ENCODE results near the gene CCDC174.

DNA sequence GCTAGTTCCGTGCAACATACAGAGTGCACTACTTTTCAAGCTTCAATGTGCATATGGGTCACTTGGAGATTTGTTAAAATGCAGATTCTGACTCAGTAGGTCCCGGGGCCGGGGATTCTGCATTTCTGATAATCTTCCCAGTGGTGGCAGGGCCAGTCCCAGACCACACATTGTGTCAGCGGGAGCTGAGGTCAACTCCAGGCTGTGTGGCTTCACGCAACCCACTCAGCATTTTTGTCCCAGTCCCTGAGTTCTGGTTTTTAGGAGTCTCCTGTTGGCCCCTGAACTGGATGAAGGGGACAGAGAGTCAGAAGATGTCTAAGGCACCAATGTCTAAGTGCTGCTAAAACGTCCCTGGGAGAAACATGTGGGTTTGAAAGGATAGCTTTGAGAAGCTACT lies 26.1 kb upstream of the CCDC174 start:
- TF ChIP-seq ZNF488 (tag by site-specific recombination; IDR thresholded peaks at IDR 0.05) (no peak), TRIM28 (IDR thresholded peaks at IDR 0.05; ENCODE audit: borderline replicate concordance, low read length) (no peak), REST (tag by site-specific recombination; IDR thresholded peaks at IDR 0.05) (no peak), ZBTB21 (tag by site-specific recombination; IDR thresholded peaks at IDR 0.05) (no peak), ZNF629 (tag by site-specific recombination; IDR thresholded peaks at IDR 0.05) (no peak), ZNF521 (tag by site-specific recombination; IDR thresholded peaks at IDR 0.05) (no peak), ZNF501 (tag by site-specific recombination; IDR thresholded peaks at IDR 0.05) (no peak), ZNF423 (tag by site-specific recombination; IDR thresholded peaks at IDR 0.05) (no peak), ZBTB8A (tag by site-specific recombination; IDR thresholded peaks at IDR 0.05) (no peak), ZEB2 (tag by site-specific recombination; IDR thresholded peaks at IDR 0.05) (no peak), ZNF24 (tag by site-specific recombination; IDR thresholded peaks at IDR 0.05) (no peak)
- TF ChIP-seq, protein P1, sequence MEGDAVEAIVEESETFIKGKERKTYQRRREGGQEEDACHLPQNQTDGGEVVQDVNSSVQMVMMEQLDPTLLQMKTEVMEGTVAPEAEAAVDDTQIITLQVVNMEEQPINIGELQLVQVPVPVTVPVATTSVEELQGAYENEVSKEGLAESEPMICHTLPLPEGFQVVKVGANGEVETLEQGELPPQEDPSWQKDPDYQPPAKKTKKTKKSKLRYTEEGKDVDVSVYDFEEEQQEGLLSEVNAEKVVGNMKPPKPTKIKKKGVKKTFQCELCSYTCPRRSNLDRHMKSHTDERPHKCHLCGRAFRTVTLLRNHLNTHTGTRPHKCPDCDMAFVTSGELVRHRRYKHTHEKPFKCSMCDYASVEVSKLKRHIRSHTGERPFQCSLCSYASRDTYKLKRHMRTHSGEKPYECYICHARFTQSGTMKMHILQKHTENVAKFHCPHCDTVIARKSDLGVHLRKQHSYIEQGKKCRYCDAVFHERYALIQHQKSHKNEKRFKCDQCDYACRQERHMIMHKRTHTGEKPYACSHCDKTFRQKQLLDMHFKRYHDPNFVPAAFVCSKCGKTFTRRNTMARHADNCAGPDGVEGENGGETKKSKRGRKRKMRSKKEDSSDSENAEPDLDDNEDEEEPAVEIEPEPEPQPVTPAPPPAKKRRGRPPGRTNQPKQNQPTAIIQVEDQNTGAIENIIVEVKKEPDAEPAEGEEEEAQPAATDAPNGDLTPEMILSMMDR (tag by site-specific recombination; IDR thresholded peaks at IDR 0.05): no peak
- TF ChIP-seq, protein P2, sequence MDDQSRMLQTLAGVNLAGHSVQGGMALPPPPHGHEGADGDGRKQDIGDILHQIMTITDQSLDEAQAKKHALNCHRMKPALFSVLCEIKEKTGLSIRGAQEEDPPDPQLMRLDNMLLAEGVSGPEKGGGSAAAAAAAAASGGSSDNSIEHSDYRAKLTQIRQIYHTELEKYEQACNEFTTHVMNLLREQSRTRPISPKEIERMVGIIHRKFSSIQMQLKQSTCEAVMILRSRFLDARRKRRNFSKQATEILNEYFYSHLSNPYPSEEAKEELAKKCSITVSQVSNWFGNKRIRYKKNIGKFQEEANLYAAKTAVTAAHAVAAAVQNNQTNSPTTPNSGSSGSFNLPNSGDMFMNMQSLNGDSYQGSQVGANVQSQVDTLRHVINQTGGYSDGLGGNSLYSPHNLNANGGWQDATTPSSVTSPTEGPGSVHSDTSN (CRISPR knock-in tag; IDR thresholded peaks at IDR 0.05): no peak

Measured in HEK293 (cell line).